Measurements from ENCODE around the gene MED22. TPM values are rescaled to one million over a fixed set of nuclear protein-coding genes. Genes with fewer than 3 reads are reported as not detected.
"Not testable (repeated sequence)": the region's sequence is repeated elsewhere in the genome, so short reads cannot be mapped to it uniquely, and the experiment has no call there.

MED22 gene
- total RNA-seq, 1 donor from 2014 or later = 23.4 TPM

DNA sequence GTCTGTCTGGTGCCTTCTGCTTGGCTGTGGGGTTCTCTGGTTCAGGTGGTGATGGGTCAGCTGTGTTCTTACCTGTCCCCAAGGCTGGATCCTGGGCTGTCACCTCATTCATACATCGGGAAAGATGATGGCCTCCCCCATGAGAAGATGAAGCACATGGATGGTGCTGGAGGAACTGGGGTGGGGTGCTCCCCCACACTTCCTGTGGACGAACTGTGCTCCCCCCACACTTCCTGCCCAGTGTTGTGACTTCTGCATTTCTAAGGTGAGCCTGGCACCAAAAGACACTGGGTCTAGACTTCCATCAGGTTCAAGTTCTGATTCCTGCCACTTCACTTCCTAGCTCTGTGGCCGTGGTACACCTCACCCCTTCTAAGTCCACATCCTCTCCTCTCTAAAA is 7.7 kb downstream of the MED22 start:
- H3K27ac Mint-ChIP-seq (ENCODE audit: unreplicated experiment) = no peak overlapping the region
- H3K4me3 Mint-ChIP-seq (ENCODE audit: unreplicated experiment) = no peak overlapping the region
- H3K27me3 Mint-ChIP-seq (ENCODE audit: unreplicated experiment) = no peaks in the 10 kb centered on the region
- no peaks in the 10 kb centered on the region for H3K9me3 Mint-ChIP-seq (ENCODE audit: unreplicated experiment)
- no peak for DNase-seq (ENCODE audit: extremely low spot score, unreplicated experiment)
- TF ChIP-seq, protein P1, sequence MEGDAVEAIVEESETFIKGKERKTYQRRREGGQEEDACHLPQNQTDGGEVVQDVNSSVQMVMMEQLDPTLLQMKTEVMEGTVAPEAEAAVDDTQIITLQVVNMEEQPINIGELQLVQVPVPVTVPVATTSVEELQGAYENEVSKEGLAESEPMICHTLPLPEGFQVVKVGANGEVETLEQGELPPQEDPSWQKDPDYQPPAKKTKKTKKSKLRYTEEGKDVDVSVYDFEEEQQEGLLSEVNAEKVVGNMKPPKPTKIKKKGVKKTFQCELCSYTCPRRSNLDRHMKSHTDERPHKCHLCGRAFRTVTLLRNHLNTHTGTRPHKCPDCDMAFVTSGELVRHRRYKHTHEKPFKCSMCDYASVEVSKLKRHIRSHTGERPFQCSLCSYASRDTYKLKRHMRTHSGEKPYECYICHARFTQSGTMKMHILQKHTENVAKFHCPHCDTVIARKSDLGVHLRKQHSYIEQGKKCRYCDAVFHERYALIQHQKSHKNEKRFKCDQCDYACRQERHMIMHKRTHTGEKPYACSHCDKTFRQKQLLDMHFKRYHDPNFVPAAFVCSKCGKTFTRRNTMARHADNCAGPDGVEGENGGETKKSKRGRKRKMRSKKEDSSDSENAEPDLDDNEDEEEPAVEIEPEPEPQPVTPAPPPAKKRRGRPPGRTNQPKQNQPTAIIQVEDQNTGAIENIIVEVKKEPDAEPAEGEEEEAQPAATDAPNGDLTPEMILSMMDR (IDR thresholded peaks at IDR 0.05) = no peak
- peaks cover 24% of the 10 kb centered on the region for H3K36me3 Mint-ChIP-seq (ENCODE audit: unreplicated experiment)
- H3K4me1 Mint-ChIP-seq (ENCODE audit: unreplicated experiment) = peaks cover 11% of the 10 kb centered on the region

DNA sequence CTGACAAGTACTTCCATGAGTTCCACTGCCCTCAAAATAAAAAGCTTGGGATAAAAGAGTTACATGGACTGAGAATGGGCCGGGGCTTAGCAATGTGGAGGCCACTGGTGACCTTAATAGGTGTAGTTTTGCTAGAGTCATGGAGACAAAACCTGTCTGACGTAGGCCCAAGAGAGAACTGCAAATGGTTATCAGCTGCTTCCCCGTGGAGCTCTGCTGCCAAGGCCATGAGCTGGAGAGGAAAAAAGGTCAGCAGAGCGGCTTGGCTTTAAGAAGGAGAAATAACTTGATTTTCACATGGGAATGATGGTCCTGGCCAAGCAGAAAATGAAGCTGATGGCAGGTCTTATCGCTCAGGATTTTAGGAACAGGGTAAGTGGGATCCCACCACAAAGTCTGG is 8.3 kb downstream of the MED22 start:
- Mint-ChIP-seq H3K9me3 (ENCODE audit: unreplicated experiment) (no peaks in the 10 kb centered on the region), H3K27me3 (ENCODE audit: unreplicated experiment) (no peaks in the 10 kb centered on the region), H3K36me3 (ENCODE audit: unreplicated experiment) (peaks cover 22% of the 10 kb centered on the region), H3K4me3 (ENCODE audit: unreplicated experiment) (no peak overlapping the region), H3K4me1 (ENCODE audit: unreplicated experiment) (peaks cover 16% of the 10 kb centered on the region), H3K27ac (ENCODE audit: unreplicated experiment) (no peak overlapping the region)
- DNase-seq (ENCODE audit: extremely low spot score, unreplicated experiment) = no peak
- TF ChIP-seq, protein P1 (IDR thresholded peaks at IDR 0.05) = no peak

DNA sequence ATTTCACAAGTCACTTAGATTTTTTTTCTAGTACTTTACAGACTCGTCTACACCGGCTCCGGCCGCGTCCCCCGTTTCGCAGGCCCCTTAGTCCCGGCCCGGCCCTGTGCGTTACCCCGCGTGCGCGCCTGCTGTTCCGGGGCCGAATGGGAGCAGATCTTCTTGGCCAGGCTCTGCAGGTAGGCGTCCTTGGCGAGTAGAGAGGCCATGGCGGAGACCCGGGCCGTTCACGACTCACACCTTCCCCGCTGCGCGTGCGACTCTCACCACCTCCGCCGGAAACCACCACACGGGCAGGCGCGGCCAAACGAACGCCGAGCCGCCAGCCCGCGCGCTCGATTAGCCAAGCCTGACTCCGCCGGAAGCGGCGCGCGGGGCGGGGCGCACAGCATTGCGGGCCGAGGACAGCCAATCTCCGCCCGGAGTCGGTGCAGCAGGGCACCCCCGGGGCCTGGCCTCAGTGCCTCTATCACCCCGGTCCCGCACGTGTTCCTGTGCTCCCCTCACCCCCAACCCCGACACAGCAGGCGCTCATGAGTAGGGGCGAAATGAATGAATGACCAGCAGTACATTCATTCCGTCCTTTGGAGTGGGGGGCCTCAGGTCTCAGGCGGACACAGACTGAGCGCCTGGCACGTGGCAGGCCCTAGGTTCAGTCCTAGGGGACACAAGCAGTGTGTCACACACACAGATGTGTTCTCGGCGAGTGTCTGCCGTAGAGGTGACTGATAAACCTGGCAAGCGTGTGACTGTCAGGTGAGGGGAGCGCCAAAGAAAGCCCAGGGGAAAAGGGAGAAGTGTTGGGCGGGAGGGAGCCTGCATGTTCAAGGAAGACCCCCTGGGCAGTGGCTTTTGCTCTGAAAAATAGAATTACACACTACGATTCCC is 11.8 kb downstream of the MED22 start, which contains the start of gene SURF6:
Gene SURF6, minus strand, starts transcription at position 265 of the 888 bp plus-strand sequence. Its CDS starts 56 bp downstream, at position 209.
- peak; percentile 95 for DNase-seq (ENCODE audit: extremely low spot score, unreplicated experiment)
- no peaks in the 10 kb centered on the region for H3K27me3 Mint-ChIP-seq (ENCODE audit: unreplicated experiment)
- H3K4me1 Mint-ChIP-seq (ENCODE audit: unreplicated experiment) = peaks cover 19% of the 10 kb centered on the region
- no peaks in the 10 kb centered on the region for H3K9me3 Mint-ChIP-seq (ENCODE audit: unreplicated experiment)
- H3K27ac Mint-ChIP-seq (ENCODE audit: unreplicated experiment) = peak within 1 kb of the TSS; percentile 94
- TF ChIP-seq, protein P1 (IDR thresholded peaks at IDR 0.05) = no peak
- H3K36me3 Mint-ChIP-seq (ENCODE audit: unreplicated experiment) = peaks cover 33% of the 10 kb centered on the region
- H3K4me3 Mint-ChIP-seq (ENCODE audit: unreplicated experiment) = peak within 1 kb of the TSS; percentile 97

DNA sequence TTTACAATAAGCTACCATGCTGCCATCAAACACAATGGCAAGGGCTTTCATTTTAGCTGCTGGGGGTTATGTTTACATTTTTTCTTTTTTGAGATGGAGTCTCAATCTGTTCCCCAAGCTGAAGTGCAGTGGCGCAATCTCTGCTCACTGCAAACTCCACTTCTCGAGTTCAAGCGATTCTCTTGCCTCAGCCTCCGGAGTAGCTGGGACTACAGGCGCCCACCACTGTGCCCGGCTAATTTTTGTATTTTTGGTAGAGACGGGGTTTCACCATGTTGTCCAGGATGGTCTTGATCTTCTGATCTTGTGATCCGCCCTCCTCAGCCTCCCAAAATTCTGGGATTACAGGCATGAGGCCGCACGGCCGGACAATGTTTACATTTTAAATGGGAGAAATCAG is 13.0 kb downstream of the MED22 start:
- H3K27me3 Mint-ChIP-seq (ENCODE audit: unreplicated experiment); DNase-seq (ENCODE audit: extremely low spot score, unreplicated experiment); H3K9me3 Mint-ChIP-seq (ENCODE audit: unreplicated experiment): not testable (repeated sequence)
- H3K4me1 Mint-ChIP-seq (ENCODE audit: unreplicated experiment) = peaks cover 19% of the 10 kb centered on the region
- H3K27ac Mint-ChIP-seq (ENCODE audit: unreplicated experiment) = peak overlapping the region; percentile 94
- peaks cover 33% of the 10 kb centered on the region for H3K36me3 Mint-ChIP-seq (ENCODE audit: unreplicated experiment)
- H3K4me3 Mint-ChIP-seq (ENCODE audit: unreplicated experiment) = peak overlapping the region; percentile 97

DNA sequence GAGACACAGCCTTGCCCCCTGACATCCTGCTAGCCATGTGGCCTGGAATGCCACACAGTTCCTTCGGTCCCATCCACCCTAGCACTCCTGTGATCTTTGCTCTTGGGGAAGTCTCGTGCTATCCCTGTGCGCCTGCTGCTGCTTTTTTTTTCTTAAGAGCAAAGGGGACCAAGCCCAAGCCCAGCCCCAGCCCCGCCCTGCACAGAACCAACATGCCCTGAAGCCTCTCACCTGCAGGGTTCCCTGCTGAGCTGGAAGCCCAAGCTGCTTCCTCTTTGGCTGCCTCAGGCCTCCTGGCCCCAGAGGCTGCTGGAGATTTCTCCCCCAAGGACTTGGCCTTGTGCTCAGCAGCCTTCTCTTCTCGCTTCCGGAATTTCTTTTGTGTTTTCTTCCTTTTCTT is 13.8 kb downstream of the MED22 start:
- Mint-ChIP-seq H3K4me1 (ENCODE audit: unreplicated experiment) (peaks cover 19% of the 10 kb centered on the region), H3K36me3 (ENCODE audit: unreplicated experiment) (peaks cover 28% of the 10 kb centered on the region), H3K27ac (ENCODE audit: unreplicated experiment) (no peak overlapping the region), H3K27me3 (ENCODE audit: unreplicated experiment) (no peaks in the 10 kb centered on the region), H3K4me3 (ENCODE audit: unreplicated experiment) (peak overlapping the region; percentile 97), H3K9me3 (ENCODE audit: unreplicated experiment) (no peaks in the 10 kb centered on the region)
- DNase-seq (ENCODE audit: extremely low spot score, unreplicated experiment) = no peak
- TF ChIP-seq, protein P1 (IDR thresholded peaks at IDR 0.05) = no peak
